Measurements from ENCODE around the gene KLHL8. TPM values are rescaled to one million over a fixed set of nuclear protein-coding genes. Genes with fewer than 3 reads are reported as not detected.
"Not testable (repeated sequence)": the region's sequence is repeated elsewhere in the genome, so short reads cannot be mapped to it uniquely, and the experiment has no call there.

Gene KLHL8
- total and polyA plus RNA-seq, 8 donors = 2.1 to 107 (median 12.3) TPM

GRCh38 chr4:87151730-87152129 is 68.7 kb downstream of the KLHL8 start:
- Histone ChIP-seq H3K9me3 (no peaks in the 10 kb centered on the region), H3K4me1 (peaks cover 0 to 6% (median 2%) of the 10 kb centered on the region in 4 donors), H3K27me3 (no peaks in the 10 kb centered on the region), H3K4me3 (no peak overlapping the region), H3K36me3 (no peaks in the 10 kb centered on the region), H3K27ac (no peak overlapping the region)
- TF ChIP-seq POLR2A (IDR thresholded peaks at IDR 0.05) = no peak
- TF ChIP-seq EP300 (IDR thresholded peaks at IDR 0.05) = no peak
- TF ChIP-seq, protein P1, sequence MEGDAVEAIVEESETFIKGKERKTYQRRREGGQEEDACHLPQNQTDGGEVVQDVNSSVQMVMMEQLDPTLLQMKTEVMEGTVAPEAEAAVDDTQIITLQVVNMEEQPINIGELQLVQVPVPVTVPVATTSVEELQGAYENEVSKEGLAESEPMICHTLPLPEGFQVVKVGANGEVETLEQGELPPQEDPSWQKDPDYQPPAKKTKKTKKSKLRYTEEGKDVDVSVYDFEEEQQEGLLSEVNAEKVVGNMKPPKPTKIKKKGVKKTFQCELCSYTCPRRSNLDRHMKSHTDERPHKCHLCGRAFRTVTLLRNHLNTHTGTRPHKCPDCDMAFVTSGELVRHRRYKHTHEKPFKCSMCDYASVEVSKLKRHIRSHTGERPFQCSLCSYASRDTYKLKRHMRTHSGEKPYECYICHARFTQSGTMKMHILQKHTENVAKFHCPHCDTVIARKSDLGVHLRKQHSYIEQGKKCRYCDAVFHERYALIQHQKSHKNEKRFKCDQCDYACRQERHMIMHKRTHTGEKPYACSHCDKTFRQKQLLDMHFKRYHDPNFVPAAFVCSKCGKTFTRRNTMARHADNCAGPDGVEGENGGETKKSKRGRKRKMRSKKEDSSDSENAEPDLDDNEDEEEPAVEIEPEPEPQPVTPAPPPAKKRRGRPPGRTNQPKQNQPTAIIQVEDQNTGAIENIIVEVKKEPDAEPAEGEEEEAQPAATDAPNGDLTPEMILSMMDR (IDR thresholded peaks at IDR 0.05) = no peak
- no peak for TF ChIP-seq POLR2AphosphoS5 (IDR thresholded peaks at IDR 0.05)
- no peak for DNase-seq
- WGBS, 5 donors = 57 to 67% (median 63%) methylated on average over 1 of the region's 1 CpG
- intact Hi-C loops (cut with DNase I; ENCODE audit: low total_unique reads) = no loop called here

GRCh38 chr4:87150498-87151261 is 69.7 kb downstream of the KLHL8 start:
- peak; percentile 30 to 86 for DNase-seq
- 34 to 42% (median 41%) methylated on average over 2 of the region's 2 CpGs for WGBS, 5 donors
- TF ChIP-seq POLR2AphosphoS5 (IDR thresholded peaks at IDR 0.05) (peak in 1 of 3 donors; percentile 54), EP300 (IDR thresholded peaks at IDR 0.05) (no peak)
- TF ChIP-seq, protein P1 (IDR thresholded peaks at IDR 0.05) = peak in 5 of 7 experiments; percentile 87 to 97 (median 94)
- Histone ChIP-seq H3K27me3 (no peaks in the 10 kb centered on the region), H3K4me3 (no peak overlapping the region), H3K9me3 (no peaks in the 10 kb centered on the region), H3K36me3 (peaks cover 0 to 8% (median 5%) of the 10 kb centered on the region in 4 donors), H3K4me1 (peaks cover 0 to 6% (median 2%) of the 10 kb centered on the region in 4 donors), H3K27ac (no peak overlapping the region)
- intact Hi-C loops (cut with DNase I; ENCODE audit: low total_unique reads) = no loop called here

GRCh38 chr4:87147116-87147515 is 73.3 kb downstream of the KLHL8 start:
- H3K4me1 ChIP-seq = peaks cover 0 to 6% (median 2%) of the 10 kb centered on the region in 4 donors
- TF ChIP-seq, protein P1 (IDR thresholded peaks at IDR 0.05) = no peak
- TF ChIP-seq POLR2AphosphoS5 (IDR thresholded peaks at IDR 0.05) (no peak), POLR2A (IDR thresholded peaks at IDR 0.05) (no peak), EP300 (IDR thresholded peaks at IDR 0.05) (no peak)
- intact Hi-C loops (cut with DNase I; ENCODE audit: low total_unique reads) = loop anchor here (5.0 kb wide), 1 partner anchor 85 kb away; no protein-coding TSS in a partner anchor
- H3K36me3 ChIP-seq = peaks cover 0 to 30% (median 26%) of the 10 kb centered on the region in 4 donors
- WGBS, 5 donors = 78 to 93% (median 88%) methylated on average over 3 of the region's 3 CpGs
- no peaks in the 10 kb centered on the region for H3K9me3 ChIP-seq
- H3K27me3 ChIP-seq = no peaks in the 10 kb centered on the region
- no peak overlapping the region for H3K4me3 ChIP-seq
- H3K27ac ChIP-seq = no peak overlapping the region
- DNase-seq = no peak

DNA sequence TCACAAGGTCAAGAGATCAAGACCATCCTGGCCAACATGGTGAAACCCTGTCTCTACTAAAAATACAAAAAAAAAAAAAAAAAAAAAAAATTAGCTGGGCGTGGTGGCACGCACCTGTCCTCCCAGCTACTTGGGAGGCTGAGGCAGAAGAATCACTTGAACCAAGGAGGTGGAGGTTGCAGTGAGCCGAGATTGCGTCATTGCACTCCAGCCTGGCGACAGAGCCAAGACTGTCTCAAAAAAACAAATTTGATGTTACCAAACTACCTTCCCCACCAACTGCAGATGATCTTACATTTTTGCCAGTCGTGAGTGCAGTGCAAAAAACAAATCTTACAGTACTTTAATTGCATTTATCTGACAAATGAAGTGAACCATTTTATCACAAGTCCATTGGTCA is 74.5 kb downstream of the KLHL8 start:
- not testable (repeated sequence) for H3K27ac ChIP-seq, H3K4me3 ChIP-seq, DNase-seq, H3K27me3 ChIP-seq, H3K9me3 ChIP-seq
- peaks cover 0 to 40% (median 32%) of the 10 kb centered on the region in 4 donors for H3K36me3 ChIP-seq
- 94 to 98% (median 97%) methylated on average over 6 of the region's 6 CpGs for WGBS, 5 donors
- H3K4me1 ChIP-seq = peaks cover 0 to 12% (median 4%) of the 10 kb centered on the region in 4 donors
- intact Hi-C loops (cut with DNase I; ENCODE audit: low total_unique reads) = loop anchor here (5.0 kb wide), 1 partner anchor 86 kb away; no protein-coding TSS in a partner anchor

DNA sequence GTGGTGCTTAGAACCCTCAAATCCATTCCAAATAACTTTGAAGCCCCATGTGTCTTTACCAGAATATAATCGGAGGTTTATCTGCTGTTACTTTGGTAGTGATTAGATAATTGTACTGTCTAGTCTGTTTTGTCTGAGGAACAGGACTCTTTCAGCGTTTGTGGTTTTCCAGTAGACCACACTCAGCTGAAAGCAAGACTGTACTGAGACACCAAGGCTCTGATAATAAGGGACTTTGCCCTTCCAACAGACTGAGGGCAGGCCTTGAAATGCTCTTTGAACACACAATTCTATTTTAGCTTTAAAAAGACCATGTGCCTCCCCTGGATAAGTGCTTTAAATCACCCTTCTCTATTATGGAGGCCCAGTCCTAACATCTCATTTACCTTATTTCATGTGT is 76.1 kb downstream of the KLHL8 start:
- 47 to 77% (median 53%) methylated on average over 2 of the region's 2 CpGs for WGBS, 5 donors
- H3K4me3 ChIP-seq = no peak overlapping the region
- H3K4me1 ChIP-seq = peaks cover 0 to 7% (median 2%) of the 10 kb centered on the region in 4 donors
- peaks cover 0 to 54% (median 42%) of the 10 kb centered on the region in 4 donors for H3K36me3 ChIP-seq
- DNase-seq = no peak
- H3K9me3 ChIP-seq = no peaks in the 10 kb centered on the region
- no peaks in the 10 kb centered on the region for H3K27me3 ChIP-seq
- intact Hi-C loops (cut with DNase I; ENCODE audit: low total_unique reads) = no loop called here
- TF ChIP-seq POLR2A (IDR thresholded peaks at IDR 0.05) (no peak), POLR2AphosphoS5 (IDR thresholded peaks at IDR 0.05) (no peak), EP300 (IDR thresholded peaks at IDR 0.05) (no peak)
- TF ChIP-seq, protein P1 (IDR thresholded peaks at IDR 0.05) = no peak
- no peak overlapping the region for H3K27ac ChIP-seq

All from stomach (tissue), 9 donors.